Stimulated activated CD4-positive, alpha-beta T cell treated with anti-CD3 and anti-CD28 coated beads, Interleukin-4, amount 100 ng/mL, for 48 hours (primary cell): ENCODE measurements around the gene NKX2-3.
A peak's percentile ranks its signal among the peaks of the same experiment; 100 is the strongest.

ENCODE experiments used
- DNase-seq, 2 donors: peaks; one replicate each; pipeline ENCODE4 v3.0.0-alpha.2; 2020; ENCODE audit warnings: low read depth in 2 of 2

The NKX2-3 gene

DNA sequence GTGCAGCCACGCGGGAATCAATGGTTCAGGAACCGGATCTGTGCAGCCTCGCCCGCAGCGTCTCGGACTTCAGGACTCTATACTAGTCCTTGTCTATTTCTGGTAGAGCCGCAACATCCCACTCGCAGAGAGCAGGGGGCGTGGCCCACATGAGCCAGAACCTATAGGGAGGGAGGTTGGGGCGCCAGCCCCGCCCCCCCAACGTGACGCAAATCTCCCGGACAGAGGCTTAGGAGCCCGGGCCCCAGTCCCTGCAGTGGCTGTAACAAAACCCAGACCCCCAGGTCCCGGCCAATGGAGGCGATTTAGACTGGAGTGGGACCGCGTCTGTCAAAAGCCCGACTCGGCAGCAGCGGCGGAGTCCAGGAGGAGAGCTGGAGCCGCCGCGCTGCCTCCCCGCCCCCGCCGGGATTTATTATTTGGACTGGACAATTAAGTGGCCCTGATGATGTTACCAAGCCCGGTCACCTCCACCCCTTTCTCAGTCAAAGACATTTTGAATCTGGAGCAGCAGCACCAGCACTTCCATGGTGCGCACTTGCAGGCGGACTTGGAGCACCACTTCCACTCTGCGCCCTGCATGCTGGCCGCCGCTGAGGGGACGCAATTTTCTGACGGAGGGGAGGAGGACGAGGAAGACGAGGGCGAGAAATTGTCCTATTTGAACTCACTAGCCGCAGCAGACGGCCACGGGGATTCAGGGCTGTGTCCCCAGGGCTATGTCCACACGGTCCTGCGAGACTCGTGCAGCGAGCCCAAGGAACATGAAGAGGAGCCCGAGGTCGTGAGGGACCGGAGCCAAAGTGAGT, at the start of gene NKX2-3:
Gene NKX2-3 (plus strand): TSS at position 256 of the 809 bp plus-strand sequence. CDS start 190 bp downstream, at position 446.
- DNase-seq = peak; percentile 63 to 64

DNA sequence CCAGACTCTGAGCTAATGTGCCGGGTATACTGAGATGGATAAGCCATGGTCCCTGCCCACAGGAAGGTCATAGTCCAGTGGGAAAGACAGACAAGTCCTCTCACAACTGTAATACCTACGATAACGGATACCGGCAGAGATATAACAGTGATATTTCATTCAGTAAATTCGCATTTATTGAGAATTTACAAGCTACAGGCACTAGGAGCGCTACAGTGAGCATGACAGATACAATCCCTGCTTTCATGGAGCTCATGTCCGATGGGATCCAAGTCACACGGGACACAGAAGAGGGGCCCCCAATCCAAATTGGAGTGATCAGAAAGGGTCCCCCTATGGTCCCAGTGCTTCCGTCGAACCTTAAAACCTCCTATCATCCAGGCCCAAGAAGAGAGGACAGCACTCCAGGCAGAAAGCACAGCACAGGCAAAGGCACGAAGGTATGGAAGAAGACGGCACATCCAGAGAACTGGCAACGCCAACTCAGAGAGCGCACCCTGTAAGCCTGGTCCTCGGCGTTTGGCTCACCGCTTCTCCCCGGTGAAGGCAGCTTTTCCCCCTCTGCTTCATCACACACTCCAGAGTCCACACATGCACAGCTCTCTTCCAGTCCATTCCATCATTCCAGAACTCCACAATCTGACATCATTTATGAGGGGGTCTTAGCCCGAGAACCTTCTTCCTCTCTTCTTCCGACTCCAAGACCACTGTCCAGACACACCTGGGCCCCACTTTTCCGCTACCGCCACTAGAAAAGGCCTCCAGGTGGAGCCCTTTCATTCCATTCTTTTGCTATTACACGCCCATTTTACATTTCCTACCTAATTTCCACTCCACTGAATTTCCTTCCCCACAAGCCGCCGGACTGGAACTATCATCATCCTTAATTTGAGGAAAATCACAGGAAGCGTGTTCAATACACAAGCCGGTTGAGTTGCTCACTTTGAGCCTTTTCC, 47.8 kb upstream of the NKX2-3 start:
- no peak for DNase-seq

DNA sequence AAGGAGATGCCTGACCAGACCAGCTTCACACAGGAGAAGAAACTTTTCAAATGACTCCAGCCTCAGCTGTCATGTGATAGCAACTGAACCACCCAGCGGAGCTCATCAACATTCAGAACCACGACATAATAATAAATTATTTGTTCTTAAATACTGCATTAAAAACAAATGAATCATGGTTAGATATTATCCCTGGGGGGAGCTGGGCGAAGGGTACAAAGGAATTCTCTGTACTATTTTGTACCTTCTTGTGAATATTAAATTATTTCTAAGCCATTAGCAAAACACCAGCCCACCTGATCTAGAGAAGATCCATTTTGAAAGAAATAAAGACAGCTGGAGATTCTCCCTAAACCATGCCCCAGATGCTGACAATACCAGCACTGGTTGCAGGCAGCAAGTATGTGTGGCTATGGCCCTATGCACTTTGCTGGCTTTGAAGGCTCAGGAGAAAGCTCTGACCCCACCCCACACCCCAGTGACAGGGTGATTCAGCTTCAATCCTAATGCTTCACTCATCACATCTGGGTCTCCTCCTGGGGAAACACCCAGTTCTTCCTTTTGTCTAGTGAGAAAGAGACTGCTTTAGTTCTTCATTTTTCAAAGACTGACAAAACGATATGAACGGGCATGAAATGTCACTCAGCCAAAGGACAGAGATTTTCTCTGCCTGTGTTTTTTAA, 45.5 kb upstream of the NKX2-3 start:
- no peak for DNase-seq

DNA sequence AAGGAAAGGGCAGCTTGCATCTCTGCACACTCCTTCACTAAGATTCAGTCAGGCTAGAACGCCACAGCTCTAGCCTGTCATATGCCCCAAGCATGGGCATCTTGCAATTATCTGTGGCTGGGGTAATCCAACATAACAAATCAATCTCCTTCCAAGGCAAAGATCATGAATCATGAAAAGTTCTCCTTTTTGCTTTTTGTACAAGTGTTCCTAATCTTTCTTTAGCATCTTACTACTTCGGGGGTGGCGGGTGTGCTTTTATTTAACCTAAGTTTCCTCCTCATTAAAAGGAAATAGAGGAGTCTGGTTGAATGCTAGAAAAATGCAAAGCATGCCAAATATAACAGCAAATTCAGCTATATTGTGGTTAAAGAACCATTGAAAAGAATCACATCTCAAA, 43.5 kb upstream of the NKX2-3 start:
- DNase-seq = no peak

DNA sequence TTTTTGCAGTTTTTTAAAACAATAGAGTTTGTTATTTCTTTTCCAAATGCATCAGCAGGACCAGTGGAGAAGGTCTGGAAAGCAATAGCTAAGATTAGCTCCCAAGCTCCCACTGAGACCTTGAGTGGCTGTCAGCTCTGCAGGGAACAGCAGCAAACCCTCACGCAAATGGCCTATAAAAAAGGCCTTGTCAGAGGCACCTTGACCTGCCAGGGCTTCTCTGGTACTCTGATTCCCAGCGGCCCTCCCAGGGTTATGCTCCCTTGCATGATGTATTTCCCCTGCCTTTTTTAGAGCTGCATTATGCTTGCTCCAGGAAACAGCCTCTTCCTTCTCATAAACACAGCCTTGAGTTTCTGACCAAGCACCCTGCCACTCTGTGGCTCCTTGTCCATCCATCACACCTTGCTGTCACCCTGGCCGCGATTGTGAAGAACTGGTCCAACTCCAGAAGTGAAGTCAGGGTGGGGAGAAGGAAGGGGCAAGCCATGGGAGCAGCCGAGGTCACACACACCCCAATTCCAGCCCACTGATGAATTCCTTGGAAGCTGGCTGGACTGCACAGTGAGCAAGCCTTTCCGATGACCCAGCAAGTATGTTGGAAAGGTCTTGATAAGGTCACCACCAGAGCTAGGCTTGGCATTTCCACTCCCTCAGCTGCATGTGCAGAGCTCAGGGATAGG, 35.3 kb upstream of the NKX2-3 start:
- DNase-seq = no peak

DNA sequence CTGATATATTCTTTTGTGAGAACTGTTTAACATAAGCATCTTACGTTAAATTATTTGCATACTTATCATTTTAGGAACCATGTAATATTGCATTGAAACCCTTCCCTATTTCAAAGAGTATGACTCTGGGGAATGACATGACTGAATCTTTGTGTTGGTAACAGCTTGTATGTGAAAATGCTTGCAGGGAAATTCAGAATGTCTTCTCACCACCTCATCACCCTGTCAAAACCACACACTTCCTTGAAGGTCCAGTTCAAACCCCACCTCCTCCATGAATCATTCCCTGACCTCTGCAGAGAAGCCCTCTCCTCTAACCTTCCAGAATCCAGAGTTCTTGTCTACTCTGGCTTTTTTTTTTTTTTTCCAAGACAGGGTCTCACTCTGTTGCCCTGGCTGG, 26.3 kb upstream of the NKX2-3 start:
- DNase-seq = no peak

DNA sequence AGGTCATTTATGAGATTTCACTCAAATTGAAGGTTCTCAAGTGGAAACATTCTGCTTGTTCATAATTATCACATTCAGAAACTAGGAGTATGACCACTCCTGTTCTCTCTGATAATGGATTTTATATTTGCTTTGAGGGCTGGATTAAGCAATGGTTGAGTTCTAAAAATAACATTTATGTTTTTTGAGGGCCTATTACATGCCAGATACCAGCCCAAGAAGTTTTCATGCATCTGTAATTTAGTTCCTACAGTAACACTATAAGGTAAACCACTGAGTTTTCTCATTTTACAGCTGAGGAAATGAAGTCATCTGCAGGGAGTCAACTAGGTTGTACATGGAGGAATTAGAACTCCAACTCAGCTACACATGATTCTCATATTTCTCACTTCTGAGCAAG, 25.5 kb upstream of the NKX2-3 start:
- DNase-seq = no peak

DNA sequence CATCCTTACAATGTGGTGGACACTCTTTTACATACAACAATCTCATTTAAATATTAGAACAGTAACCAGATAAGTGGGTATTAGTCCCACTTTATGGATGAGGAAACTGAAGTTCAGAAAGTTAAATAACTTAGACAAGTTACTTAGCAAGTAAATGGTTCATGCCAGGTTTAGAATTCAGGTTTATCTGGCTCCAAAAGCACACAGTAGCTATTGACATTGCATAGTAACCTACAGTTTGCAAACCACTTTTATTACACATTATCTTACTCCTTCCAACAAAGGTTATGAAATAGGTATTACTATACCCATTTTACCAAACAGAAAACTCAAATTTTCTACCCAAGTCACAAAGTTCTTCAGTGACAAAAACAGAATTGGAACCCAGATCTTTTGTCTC, 19.7 kb upstream of the NKX2-3 start:
- no peak for DNase-seq

DNA sequence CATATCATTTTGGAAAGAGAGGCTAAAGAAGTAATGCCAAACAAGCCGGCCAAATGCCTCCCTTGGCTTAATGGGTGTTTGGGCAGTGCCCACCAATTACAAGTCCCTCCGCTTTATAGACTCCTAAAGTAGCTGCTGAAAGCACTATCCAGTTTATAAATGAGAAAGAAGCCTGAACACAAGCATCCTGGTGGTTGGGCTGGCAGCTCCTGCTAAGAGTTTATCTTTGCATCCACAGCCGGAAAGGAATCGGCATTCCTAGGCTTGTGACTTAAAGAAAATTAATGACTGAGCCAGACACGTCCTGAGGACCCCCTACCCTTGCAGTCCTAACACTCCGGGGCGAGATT, 13.1 kb upstream of the NKX2-3 start:
- no peak for DNase-seq

DNA sequence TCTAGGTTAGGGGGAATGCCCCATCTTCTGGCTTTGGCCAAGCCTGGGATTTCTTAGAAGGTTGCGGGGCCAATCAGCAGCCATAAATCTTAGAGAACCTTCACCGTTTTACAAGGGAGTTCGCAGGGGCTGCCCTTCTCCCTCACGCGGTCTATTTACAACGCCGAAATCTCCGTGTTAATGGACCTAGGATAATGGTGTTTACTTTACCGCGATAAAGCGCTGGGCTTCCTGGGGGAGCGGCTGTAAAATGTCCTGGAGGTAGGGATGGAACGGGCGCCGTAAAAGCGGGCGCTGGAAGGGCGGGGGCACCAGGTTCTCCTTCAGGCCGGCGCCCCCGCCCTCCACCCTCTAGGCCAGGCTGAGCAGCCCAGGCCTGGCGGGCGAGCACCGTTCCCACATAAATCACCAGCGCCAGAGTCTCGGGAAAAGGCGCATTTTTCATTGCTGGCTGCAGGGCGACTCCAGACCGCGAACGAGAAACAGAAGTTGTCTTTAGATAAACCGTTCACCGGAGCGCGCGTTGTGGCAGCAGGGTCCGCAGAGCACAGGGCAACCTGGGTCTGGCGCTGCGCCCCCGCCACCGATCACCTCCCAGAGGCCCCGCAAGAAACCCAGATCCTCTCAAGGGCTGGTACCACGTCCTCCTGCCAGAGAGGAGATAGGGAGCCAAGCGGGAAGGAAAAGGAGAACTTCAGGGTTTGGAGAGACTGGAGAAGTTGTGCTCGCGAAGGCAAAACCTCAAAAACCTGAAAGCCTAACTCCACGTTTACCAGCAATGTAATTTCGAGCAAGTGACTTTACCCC, 12.5 kb upstream of the NKX2-3 start:
- no peak for DNase-seq

DNA sequence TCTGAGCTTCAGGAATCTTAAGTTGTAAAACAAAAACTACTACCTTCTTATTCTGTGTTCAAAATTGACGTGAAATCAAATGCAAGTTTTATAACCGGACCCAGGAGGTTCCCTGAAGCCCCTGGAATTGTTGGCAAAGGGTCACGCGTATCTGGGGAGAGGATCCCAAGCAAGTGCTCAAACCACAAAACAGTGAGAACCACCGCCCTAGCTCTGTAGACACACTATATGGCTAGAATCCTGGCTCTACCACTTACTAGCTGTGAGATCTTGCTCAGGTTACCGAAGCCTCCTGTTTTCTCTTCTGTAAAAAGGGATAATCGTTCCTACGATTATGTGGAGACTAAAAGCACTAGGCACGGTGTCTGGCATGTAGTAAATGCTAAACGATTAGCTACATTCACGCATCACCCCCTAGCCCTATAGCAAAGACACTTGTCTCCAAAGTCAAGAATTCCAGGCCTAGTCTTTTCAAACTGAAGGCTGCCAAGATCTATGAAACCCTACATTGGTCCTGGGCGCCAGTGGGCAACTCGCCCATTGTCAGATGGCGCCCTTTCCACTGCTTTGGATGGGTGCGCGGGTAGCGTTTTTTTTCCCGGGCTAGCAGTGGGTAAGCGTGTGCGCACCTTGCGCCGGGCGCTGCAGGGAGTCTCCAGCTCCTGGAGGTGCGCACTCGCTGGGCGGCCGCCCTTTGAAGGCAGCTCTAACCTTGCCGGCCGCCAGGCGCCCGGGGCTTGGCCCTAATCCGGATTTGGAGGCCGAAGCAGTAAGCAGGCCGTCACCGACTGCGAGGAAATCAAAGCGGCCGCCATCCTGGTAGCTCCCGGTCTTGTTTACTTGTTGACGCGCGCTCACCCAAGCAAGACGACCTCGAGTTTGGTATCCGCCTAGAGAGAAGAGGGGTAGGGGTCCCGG, 11.6 kb upstream of the NKX2-3 start:
- no peak for DNase-seq

DNA sequence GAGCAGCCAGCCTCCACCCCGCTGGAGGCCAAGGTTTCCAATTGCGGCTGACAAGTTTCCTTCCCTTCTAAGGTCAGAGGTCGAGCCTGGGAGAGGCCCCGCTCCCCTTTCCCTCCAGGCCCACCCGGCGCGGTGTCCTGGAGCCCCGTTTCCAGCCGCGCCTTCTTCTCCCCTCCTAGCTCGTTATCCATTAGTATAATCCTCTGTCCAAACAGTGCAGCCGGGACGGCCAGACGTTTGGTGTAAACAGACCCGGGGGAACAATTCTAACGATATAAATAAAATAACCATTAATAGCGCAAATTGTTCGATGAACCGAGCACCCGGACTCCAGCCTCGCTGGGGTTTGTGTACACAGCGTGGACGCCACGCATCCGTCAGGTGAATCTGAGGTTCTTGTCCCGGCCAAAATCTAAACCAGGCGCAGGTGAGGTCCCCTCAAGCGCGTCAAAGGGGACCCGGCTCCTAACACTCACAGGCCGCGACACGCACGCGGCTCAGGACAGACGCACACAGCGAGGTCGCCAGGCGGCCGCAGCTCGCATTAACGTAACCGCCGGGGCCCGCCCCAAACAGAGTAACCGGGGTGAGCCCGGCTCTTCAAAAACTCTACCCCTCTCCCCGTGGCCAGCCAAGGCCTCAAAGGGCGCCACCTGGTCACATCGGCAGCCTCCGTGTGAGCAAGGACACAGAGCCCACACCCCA, 10.8 kb upstream of the NKX2-3 start:
- no peak for DNase-seq

DNA sequence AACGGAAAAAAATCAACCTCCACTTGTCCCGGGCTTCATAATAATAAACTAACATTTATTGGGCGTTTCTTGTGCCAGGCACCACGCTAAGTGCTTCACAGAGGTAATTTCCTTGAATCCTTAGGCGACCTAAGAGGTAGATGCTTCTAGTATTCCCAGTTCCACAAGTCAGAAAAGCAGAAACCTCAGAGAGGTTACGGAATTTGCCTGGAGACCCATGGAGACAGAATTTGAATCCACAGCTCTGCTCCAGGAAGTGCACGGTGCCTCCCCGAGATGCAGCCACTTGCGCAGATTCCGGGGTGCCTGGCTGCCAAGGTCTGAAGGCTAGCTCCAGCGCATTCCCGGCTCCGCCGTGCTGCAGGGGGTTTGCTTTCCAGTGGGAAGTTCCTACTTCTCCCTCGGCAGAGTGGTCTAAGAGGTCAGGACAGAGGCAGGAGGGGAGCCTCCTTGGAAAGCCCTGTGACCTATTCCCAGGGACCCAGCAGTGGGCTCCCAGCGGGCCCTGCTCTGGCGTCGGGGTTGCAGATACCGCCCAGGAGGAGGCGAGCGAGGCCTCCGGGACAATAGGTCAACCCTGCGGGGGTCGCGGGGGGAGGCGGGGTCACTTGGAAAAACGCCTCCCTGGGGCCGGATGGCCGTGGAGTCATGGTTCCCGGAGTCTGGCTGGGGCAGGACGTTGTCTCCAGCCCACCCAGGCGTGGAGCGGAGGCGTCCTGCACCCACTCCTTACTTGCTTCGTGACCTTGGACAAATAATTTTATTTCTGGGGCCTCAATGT, 10.1 kb upstream of the NKX2-3 start:
- no peak for DNase-seq

DNA sequence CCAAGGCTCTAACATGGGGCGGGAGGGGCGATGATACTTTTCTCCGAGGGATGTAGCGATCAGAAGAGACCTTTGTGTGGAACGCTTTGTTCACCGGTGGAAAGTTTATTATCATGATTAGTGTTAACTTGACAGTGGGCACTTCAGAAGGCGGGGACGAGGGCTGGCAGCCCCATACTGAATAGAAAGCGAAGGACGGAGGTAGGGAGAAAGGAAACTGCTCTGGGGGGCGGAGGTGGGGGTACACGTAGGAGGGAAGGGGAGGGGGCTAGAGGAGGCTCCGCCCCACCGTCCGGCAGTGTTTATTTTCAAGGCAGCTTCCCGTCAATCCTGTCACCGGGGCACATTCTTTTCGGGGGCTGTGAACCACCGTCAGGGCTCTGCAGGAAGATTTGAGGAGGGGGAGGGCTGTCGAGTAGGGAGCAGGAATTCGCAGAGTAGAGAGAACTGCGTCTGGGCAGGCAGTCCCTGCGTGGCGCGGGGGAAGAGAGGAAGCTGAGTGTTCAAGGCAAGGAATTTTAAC, 9.4 kb upstream of the NKX2-3 start:
- DNase-seq = no peak

DNA sequence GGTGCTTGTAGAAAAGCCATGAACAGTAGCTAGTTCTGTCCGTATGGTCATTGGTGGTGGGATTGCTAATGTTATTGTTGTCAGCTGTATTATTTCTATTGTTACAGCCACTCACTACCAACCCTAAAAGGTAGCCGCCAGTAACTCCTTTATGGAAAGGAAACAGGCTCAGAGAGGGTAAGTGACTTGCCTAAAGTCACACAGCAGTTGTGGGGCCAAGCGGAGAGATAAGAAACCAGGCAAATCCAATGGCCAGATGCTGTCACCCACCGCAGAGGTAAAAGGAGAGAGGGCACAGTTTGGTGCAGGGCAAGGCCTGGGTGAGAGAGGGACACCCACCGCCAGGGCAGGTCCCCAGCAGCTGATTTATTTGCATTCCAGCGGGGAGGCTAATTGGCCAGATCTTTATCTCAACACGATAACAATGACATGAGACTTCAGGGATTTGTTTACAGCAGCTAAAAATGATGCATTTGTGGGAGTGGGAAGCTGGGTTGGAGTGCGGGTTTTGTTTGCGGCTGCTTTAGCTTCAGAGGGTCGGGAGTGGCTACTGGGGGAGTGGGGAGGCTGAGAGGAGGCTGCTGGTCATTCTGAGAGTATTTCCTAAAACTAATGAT, 8.6 kb upstream of the NKX2-3 start:
- no peak for DNase-seq

DNA sequence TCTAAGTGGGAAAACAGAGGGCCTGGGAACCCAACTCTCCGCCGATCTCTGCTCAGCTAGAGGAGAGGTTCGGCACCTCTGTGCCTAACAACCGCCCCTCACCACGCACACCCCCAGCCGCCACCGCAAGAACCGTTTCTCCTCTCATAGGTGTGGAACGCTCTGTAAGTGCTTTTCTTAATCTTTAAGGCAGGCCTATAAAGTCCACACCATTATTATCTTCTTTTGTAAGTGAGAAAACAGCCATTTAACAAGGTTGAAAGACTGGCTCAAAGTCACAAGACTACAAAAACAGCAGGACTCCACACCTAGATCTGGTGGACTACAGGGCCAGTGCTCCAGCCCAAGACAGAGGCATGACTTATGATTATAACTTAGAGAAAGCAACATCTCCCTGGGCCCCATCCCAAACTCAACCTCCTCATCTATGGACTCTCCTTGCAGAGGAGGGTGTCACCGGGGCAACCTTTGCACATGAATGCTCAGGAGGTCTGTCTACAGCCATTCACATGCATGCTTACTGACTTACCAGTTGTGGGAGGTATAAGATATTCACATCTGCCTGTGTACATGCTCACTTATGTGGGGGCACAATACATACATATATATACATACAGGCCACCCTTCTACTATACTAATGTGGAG, 7.9 kb upstream of the NKX2-3 start:
- no peak for DNase-seq

DNA sequence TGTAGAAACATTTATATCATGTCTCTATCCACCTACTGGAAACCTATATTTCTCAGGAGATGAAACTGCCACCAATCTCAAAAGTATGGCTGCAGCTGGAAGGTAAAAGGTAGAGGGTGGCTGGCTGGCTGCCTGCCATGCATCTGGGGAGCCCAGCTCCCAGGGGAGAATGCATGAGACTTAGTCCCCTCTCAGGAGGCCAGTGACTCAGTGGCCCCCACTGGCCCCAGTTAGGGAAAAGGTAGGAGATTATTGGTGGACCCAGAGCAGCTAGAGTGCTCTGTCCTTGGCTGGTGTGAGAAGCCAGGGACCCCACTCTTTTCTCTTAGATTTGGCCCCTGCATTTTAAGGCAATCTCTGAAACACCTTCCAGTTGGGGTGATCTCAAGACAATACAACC, 6.8 kb upstream of the NKX2-3 start:
- no peak for DNase-seq
